Fibroblast of lung (primary cell): ENCODE measurements around the gene USH2A. TPM values are rescaled to one million over a fixed set of nuclear protein-coding genes. Genes with fewer than 3 reads are reported as not detected.

ENCODE experiments used
- DNase-seq, 2 donors: peaks; one replicate each; pipeline versions ENCODE4 v3.0.0 to v3.0.0-alpha.2; 2010; ENCODE audit warnings: low read depth in 2 of 2
- H2AFZ ChIP-seq: 2 replicates; pipeline ENCODE4 v1.5.1; 2012; ENCODE audit warnings: low read length, control low read depth, inconsistent platforms
- H3K27ac ChIP-seq: 2 replicates; pipeline ENCODE4 v1.5.1; 2011; ENCODE audit warnings: low read length, control low read depth; ENCODE audit not compliant: insufficient read depth
- H3K27me3 ChIP-seq: 2 replicates; pipeline ENCODE4 v1.5.1; 2011; ENCODE audit warnings: mild to moderate bottlenecking, low read length; ENCODE audit not compliant: control insufficient read depth, insufficient read depth
- H3K36me3 ChIP-seq: 2 replicates; pipeline ENCODE4 v1.5.1; 2011; ENCODE audit warnings: low read length; ENCODE audit not compliant: control insufficient read depth, insufficient read depth
- H3K4me1 ChIP-seq: 2 replicates; pipeline ENCODE4 v1.5.1; 2011; ENCODE audit warnings: low read length; ENCODE audit not compliant: control insufficient read depth, insufficient read depth; ENCODE audit errors: extremely low read depth
- H3K4me2 ChIP-seq: 2 replicates; pipeline ENCODE4 v1.5.1; 2011; ENCODE audit warnings: low read length, control low read depth; ENCODE audit not compliant: insufficient read depth; ENCODE audit errors: extremely low read depth
- H3K4me3 ChIP-seq, 4 experiments: fragments of 200-600 bp in 1 of 4; sonication (generic) in 1 of 4; replicated peaks in 1 of 4; 2 replicates each; pipeline ENCODE4 v1.5.1; 2011 to 2016; ENCODE audit warnings: low read length in 4 of 4, low read depth in 3 of 4, mild to moderate bottlenecking in 3 of 4, control low read depth in 2 of 4, inconsistent platforms in 1 of 4, mixed read lengths in 1 of 4; ENCODE audit not compliant: insufficient read depth in 1 of 4; ENCODE audit errors: control extremely low read depth in 1 of 4
- H3K79me2 ChIP-seq: 2 replicates; pipeline ENCODE4 v1.5.1; 2012; ENCODE audit warnings: mild to moderate bottlenecking, low read length, inconsistent platforms; ENCODE audit not compliant: control insufficient read depth, insufficient read depth
- H3K9ac ChIP-seq: 2 replicates; pipeline ENCODE4 v1.5.1; 2011; ENCODE audit warnings: mild to moderate bottlenecking, low read length, control low read depth; ENCODE audit not compliant: insufficient read depth
- H3K9me3 ChIP-seq: 2 replicates; pipeline ENCODE4 v1.5.1; 2012; ENCODE audit warnings: low read depth, low read length; ENCODE audit not compliant: control insufficient read depth, insufficient read depth
- H4K20me1 ChIP-seq: 2 replicates; pipeline ENCODE4 v1.5.1; 2011; ENCODE audit warnings: low read length; ENCODE audit not compliant: control insufficient read depth, insufficient read depth; ENCODE audit errors: extremely low read depth
- CTCF ChIP-seq, 2 donors: IDR thresholded peaks in 1 of 2; conservative IDR thresholded peaks in 1 of 2; 1 replicate in 1 of 2; 2 replicates in 1 of 2; pipeline ENCODE4 v1.5.1; 2011 to 2012; ENCODE audit warnings: low read length in 2 of 2, control low read depth in 1 of 2, inconsistent platforms in 1 of 2, low read depth in 1 of 2, mild to moderate bottlenecking in 1 of 2
- EZH2 ChIP-seq: IDR thresholded peaks from 2 replicates; pipeline ENCODE4 v1.5.1; 2012; ENCODE audit warnings: low read length, control low read depth, mild to moderate bottlenecking; ENCODE audit errors: missing control alignments
- polyA plus RNA-seq, 2 donors: library from polyadenylated mRNA; depleted of rRNA in 1 of 2; stranded (reverse) in 1 of 2; unstranded in 1 of 2; fragments of >200 nt; gene quantifications; 2 replicates each; pipeline ENCODE4 v1.2.1, GENCODE V29; 2011 to 2012; ENCODE audit warnings: missing spikeins in 1 of 2
- total RNA-seq: library from RNA; depleted of rRNA; stranded (reverse); fragments of >200 nt; gene quantifications from 2 replicates; pipeline ENCODE4 v1.2.1, GENCODE V29; 2014

Gene USH2A
- total and polyA plus RNA-seq, 2 donors (not counting 1 experiment from before 2014, with no cell fraction given), result under 0.01 to 0.01 TPM

DNA sequence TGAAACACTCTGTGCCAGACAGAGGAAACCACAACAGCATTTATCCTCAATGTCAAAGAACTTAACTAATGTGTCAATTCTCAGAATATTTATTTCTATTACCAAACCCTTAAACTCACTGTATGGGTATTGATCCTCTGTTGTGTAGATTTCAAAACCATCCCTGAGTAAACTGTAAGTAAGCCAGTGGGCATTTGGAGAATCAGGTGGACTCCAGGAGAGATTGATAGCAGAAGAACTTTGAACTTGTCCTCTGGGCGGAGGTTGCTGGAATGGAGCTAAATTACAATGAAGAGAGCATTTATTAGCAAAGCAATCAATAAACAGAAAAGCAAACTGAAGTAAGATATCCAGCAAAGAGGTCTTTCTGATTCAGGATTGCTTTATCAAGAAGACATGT is 216.1 kb downstream of the USH2A start:
- no peak overlapping the region for H3K9ac ChIP-seq
- no peak overlapping the region for H3K4me3 ChIP-seq
- TF ChIP-seq CTCF (conservative IDR thresholded peaks at IDR 0.05 in 1 of 2, IDR thresholded peaks at IDR 0.05 in 1 of 2; ENCODE audit: low read depth in 1 of 2, low read length in 2 of 2), result no peak
- TF ChIP-seq EZH2, result no peak
- H3K4me1 ChIP-seq, result no peaks in the 10 kb centered on the region
- H2AFZ ChIP-seq, result no peak overlapping the region
- no peak for DNase-seq
- H3K79me2 ChIP-seq, result no peaks in the 10 kb centered on the region
- H3K9me3 ChIP-seq, result no peaks in the 10 kb centered on the region
- H3K27ac ChIP-seq, result no peak overlapping the region
- no peaks in the 10 kb centered on the region for H3K36me3 ChIP-seq
- no peaks in the 10 kb centered on the region for H4K20me1 ChIP-seq
- no peaks in the 10 kb centered on the region for H3K27me3 ChIP-seq
- no peak overlapping the region for H3K4me2 ChIP-seq

DNA sequence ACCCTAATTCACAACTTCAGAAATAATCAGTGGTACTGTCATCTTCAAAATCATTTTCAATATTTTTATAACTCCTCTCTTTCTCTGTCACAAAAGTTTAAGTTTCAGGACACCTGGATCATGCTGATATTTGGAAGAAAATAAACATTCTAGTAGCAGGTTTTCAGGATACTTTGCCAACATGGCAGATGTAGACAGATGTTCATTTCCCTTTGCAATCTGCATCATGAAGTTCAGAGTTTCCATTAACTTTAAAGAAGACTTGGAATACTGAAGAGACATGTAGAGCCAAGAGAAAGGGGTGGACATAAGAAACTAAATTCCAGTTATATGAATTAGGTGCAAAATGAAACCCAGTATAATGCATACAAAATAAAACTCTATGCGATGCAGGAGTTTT is 218.1 kb downstream of the USH2A start:
- Histone ChIP-seq H4K20me1 (no peaks in the 10 kb centered on the region), H3K27ac (no peak overlapping the region), H3K4me2 (no peak overlapping the region), H3K27me3 (no peaks in the 10 kb centered on the region), H2AFZ (no peak overlapping the region), H3K36me3 (no peaks in the 10 kb centered on the region), H3K4me3 (no peak overlapping the region), H3K9ac (no peak overlapping the region), H3K9me3 (no peaks in the 10 kb centered on the region), H3K4me1 (no peaks in the 10 kb centered on the region), H3K79me2 (no peaks in the 10 kb centered on the region)
- TF ChIP-seq CTCF (conservative IDR thresholded peaks at IDR 0.05 in 1 of 2, IDR thresholded peaks at IDR 0.05 in 1 of 2; ENCODE audit: low read depth in 1 of 2, low read length in 2 of 2), result no peak
- TF ChIP-seq EZH2, result no peak
- no peak for DNase-seq

DNA sequence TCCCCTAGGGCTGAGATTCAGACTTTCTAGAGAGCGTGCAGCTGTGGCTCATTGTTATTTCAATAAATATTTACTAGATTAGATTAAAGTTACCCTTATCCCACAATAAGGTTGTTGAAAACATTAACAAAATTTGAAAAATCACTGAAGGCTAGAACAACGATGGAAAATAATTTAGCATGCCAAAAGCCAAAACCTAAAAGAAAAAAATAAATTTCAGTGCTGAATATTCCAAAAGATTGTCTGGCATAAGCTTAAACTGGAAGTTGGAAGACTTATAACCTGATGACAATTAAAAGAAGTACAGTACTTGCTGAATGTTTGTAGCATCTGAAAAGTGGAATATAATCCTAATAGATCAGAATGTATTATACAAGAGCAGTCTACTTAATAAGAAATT is 221.3 kb downstream of the USH2A start:
- no peak overlapping the region for H2AFZ ChIP-seq
- no peaks in the 10 kb centered on the region for H3K4me1 ChIP-seq
- H3K79me2 ChIP-seq, result no peaks in the 10 kb centered on the region
- H3K27me3 ChIP-seq, result no peaks in the 10 kb centered on the region
- H3K4me3 ChIP-seq, result no peak overlapping the region
- no peak overlapping the region for H3K4me2 ChIP-seq
- H3K9me3 ChIP-seq, result no peaks in the 10 kb centered on the region
- H3K9ac ChIP-seq, result no peak overlapping the region
- H4K20me1 ChIP-seq, result no peaks in the 10 kb centered on the region
- no peak for TF ChIP-seq CTCF (conservative IDR thresholded peaks at IDR 0.05 in 1 of 2, IDR thresholded peaks at IDR 0.05 in 1 of 2; ENCODE audit: low read depth in 1 of 2, low read length in 2 of 2)
- no peak for TF ChIP-seq EZH2
- H3K36me3 ChIP-seq, result no peaks in the 10 kb centered on the region
- no peak for DNase-seq
- H3K27ac ChIP-seq, result no peak overlapping the region
